ENCODE results near the gene HOXD8.

DNA sequence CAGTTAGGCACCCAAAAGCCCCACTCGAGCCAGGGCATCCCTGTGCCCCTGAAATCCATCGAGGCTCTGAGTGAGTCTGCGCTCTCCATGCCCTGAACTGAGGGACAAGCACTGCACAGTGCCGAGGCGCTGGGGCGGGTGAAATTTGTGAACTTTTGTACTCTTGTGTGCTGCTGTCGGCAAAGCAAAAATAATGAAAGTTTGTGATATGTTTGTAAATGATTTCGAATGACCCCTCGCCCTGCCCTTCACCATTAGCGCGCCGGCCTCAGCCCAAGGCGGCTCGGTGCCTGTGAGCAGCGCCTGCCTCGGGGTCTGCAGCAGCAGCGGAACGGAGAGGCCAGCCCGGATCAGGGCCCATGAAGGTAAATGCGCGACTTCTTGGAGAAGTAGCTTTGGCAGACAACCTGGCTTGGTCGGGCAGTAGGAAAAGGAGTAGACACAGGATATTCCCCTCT lies 20.0 kb downstream of the HOXD8 start:
- no peak for TF ChIP-seq POLR2A (IDR thresholded peaks at IDR 0.05)
- TF ChIP-seq, protein P1, sequence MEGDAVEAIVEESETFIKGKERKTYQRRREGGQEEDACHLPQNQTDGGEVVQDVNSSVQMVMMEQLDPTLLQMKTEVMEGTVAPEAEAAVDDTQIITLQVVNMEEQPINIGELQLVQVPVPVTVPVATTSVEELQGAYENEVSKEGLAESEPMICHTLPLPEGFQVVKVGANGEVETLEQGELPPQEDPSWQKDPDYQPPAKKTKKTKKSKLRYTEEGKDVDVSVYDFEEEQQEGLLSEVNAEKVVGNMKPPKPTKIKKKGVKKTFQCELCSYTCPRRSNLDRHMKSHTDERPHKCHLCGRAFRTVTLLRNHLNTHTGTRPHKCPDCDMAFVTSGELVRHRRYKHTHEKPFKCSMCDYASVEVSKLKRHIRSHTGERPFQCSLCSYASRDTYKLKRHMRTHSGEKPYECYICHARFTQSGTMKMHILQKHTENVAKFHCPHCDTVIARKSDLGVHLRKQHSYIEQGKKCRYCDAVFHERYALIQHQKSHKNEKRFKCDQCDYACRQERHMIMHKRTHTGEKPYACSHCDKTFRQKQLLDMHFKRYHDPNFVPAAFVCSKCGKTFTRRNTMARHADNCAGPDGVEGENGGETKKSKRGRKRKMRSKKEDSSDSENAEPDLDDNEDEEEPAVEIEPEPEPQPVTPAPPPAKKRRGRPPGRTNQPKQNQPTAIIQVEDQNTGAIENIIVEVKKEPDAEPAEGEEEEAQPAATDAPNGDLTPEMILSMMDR (IDR thresholded peaks at IDR 0.05): no peak

Measured in testis (tissue), 2 donors.